ENCODE results near the gene GATAD2B. TPM values are rescaled to one million over a fixed set of nuclear protein-coding genes. Genes with fewer than 3 reads are reported as not detected.
"Not testable (repeated sequence)": the region's sequence is repeated elsewhere in the genome, so short reads cannot be mapped to it uniquely, and the experiment has no call there.

GATAD2B gene
- polyA plus RNA-seq, 3 donors = 1.1 to 11.0 (median 2.0) TPM

GRCh38 chr1:153786038-153786790, 136.6 kb downstream of the GATAD2B start:
- no peaks in the 10 kb centered on the region for H3K36me3 Mint-ChIP-seq
- Histone ChIP-seq H3K9ac (ENCODE audit: insufficient read depth, low read length, poor library complexity, severe bottlenecking) (no peak overlapping the region), H3K27me3 (ENCODE audit: control insufficient read depth in 2 of 2, insufficient read depth in 2 of 2, low read length in 2 of 2) (no peaks in the 10 kb centered on the region), H2AFZ (ENCODE audit: insufficient read depth, low read depth, low read length, poor library complexity, severe bottlenecking) (no peak overlapping the region), H3K36me3 (replicated peaks in 1 of 2; ENCODE audit: control insufficient read depth in 1 of 2, insufficient read depth in 2 of 2, low read length in 2 of 2) (no peaks in the 10 kb centered on the region), H4K20me1 (ENCODE audit: insufficient read depth, low read length) (no peaks in the 10 kb centered on the region), H3K79me2 (ENCODE audit: insufficient read depth, low read length) (no peaks in the 10 kb centered on the region), H3K9me3 (replicated peaks in 1 of 2; ENCODE audit: control insufficient read depth in 1 of 2, insufficient read depth in 1 of 2, low read length in 2 of 2) (no peaks in the 10 kb centered on the region), H3K27ac (ENCODE audit: low read depth in 1 of 2, low read length in 2 of 2) (no peak overlapping the region), H3K4me1 (ENCODE audit: control insufficient read depth in 1 of 2, insufficient read depth in 2 of 2, low read length in 2 of 2) (peaks cover 39 to 42% of the 10 kb centered on the region in 2 donors), H3K4me3 (replicated peaks in 1 of 3; ENCODE audit: low read depth in 2 of 3, low read length in 3 of 3) (no peak overlapping the region), H3K4me2 (replicated peaks; ENCODE audit: extremely low read depth, low read length, poor library complexity, severe bottlenecking) (no peak overlapping the region)
- no peak for DNase-seq
- no peak for TF ChIP-seq CTCF (IDR thresholded peaks at IDR 0.05)
- WGBS (ENCODE audit: insufficient coverage) = no CpG with 5 or more reads among the region's 4 CpGs
- intact Hi-C loops (cut with micrococcal nuclease) = no loop called here
- H3K4me3 Mint-ChIP-seq = no peak overlapping the region
- H3K27ac Mint-ChIP-seq = peak overlapping the region in 1 of 7 donors; percentile 20
- peaks cover 0 to 4% (median 2%) of the 10 kb centered on the region in 3 donors for H3K27me3 Mint-ChIP-seq (ENCODE audit: low read depth in 3 of 3)
- peaks cover 37% of the 10 kb centered on the region for H3K4me1 Mint-ChIP-seq
- H3K9me3 Mint-ChIP-seq = no peaks in the 10 kb centered on the region

- H3K9me3 Mint-ChIP-seq = no peaks in the 10 kb centered on the region
- peak; percentile 76 to 88 (median 87) for DNase-seq
- Histone ChIP-seq H3K27ac (ENCODE audit: low read depth in 1 of 2, low read length in 2 of 2) (peak overlapping the region; percentile 94 to 97), H3K9ac (ENCODE audit: insufficient read depth, low read length, poor library complexity, severe bottlenecking) (peak overlapping the region; percentile 94), H3K4me2 (replicated peaks; ENCODE audit: extremely low read depth, low read length, poor library complexity, severe bottlenecking) (peak overlapping the region; percentile 83), H3K36me3 (replicated peaks in 1 of 2; ENCODE audit: control insufficient read depth in 1 of 2, insufficient read depth in 2 of 2, low read length in 2 of 2) (peaks cover 16 to 20% of the 10 kb centered on the region in 2 donors), H3K4me3 (replicated peaks in 1 of 3; ENCODE audit: low read depth in 2 of 3, low read length in 3 of 3) (peak overlapping the region; percentile 60 to 81 (median 77)), H4K20me1 (ENCODE audit: insufficient read depth, low read length) (peaks cover 11% of the 10 kb centered on the region), H3K4me1 (ENCODE audit: control insufficient read depth in 1 of 2, insufficient read depth in 2 of 2, low read length in 2 of 2) (peaks cover 16 to 21% of the 10 kb centered on the region in 2 donors), H3K27me3 (ENCODE audit: control insufficient read depth in 2 of 2, insufficient read depth in 2 of 2, low read length in 2 of 2) (no peaks in the 10 kb centered on the region), H2AFZ (ENCODE audit: insufficient read depth, low read depth, low read length, poor library complexity, severe bottlenecking) (peak overlapping the region; percentile 75), H3K9me3 (replicated peaks in 1 of 2; ENCODE audit: control insufficient read depth in 1 of 2, insufficient read depth in 1 of 2, low read length in 2 of 2) (no peaks in the 10 kb centered on the region), H3K79me2 (ENCODE audit: insufficient read depth, low read length) (no peaks in the 10 kb centered on the region)
- peaks cover 0 to 2% (median 0%) of the 10 kb centered on the region in 3 donors for H3K27me3 Mint-ChIP-seq (ENCODE audit: low read depth in 3 of 3)
- H3K36me3 Mint-ChIP-seq = peaks cover 16 to 19% of the 10 kb centered on the region in 2 donors
- H3K27ac Mint-ChIP-seq = peak overlapping the region; percentile 91 to 97 (median 95)
- H3K4me3 Mint-ChIP-seq = peak overlapping the region; percentile 84 to 93
- peaks cover 20% of the 10 kb centered on the region for H3K4me1 Mint-ChIP-seq
- no peak for TF ChIP-seq CTCF (IDR thresholded peaks at IDR 0.05)
- intact Hi-C loops (cut with micrococcal nuclease) = loop anchor here in 1 of 2 donors (1.0 kb wide), 1 partner anchor 8 kb away; the partner anchor contains the start of gene SLC27A3
- WGBS (ENCODE audit: insufficient coverage) = under 1% methylated on average over 47 of the region's 61 CpGs
Observed at GRCh38 chr1:153783233-153784190, 139.3 kb downstream of the GATAD2B start.

GRCh38 chr1:153782648-153783047, 140.1 kb downstream of the GATAD2B start:
- not testable (repeated sequence) for H3K9me3 ChIP-seq (replicated peaks in 1 of 2; ENCODE audit: control insufficient read depth in 1 of 2, insufficient read depth in 1 of 2, low read length in 2 of 2); H3K9me3 Mint-ChIP-seq; H3K27me3 Mint-ChIP-seq (ENCODE audit: low read depth in 3 of 3); DNase-seq; H3K27me3 ChIP-seq (ENCODE audit: control insufficient read depth in 2 of 2, insufficient read depth in 2 of 2, low read length in 2 of 2); H3K79me2 ChIP-seq (ENCODE audit: insufficient read depth, low read length)
- intact Hi-C loops (cut with micrococcal nuclease) = loop anchor here in 1 of 2 donors (1.0 kb wide), 1 partner anchor 7 kb away; the partner anchor contains the start of gene SLC27A3
- Mint-ChIP-seq H3K4me3 (peak overlapping the region; percentile 84 to 93), H3K27ac (peak overlapping the region; percentile 66 to 96 (median 95)), H3K4me1 (peaks cover 25% of the 10 kb centered on the region), H3K36me3 (peaks cover 25 to 28% of the 10 kb centered on the region in 2 donors)
- peaks cover 20% of the 10 kb centered on the region for H4K20me1 ChIP-seq (ENCODE audit: insufficient read depth, low read length)
- peak overlapping the region; percentile 75 for H2AFZ ChIP-seq (ENCODE audit: insufficient read depth, low read depth, low read length, poor library complexity, severe bottlenecking)
- H3K4me1 ChIP-seq (ENCODE audit: control insufficient read depth in 1 of 2, insufficient read depth in 2 of 2, low read length in 2 of 2) = peaks cover 24 to 28% of the 10 kb centered on the region in 2 donors
- peak overlapping the region; percentile 94 to 97 for H3K27ac ChIP-seq (ENCODE audit: low read depth in 1 of 2, low read length in 2 of 2)
- peaks cover 23 to 29% of the 10 kb centered on the region in 2 donors for H3K36me3 ChIP-seq (replicated peaks in 1 of 2; ENCODE audit: control insufficient read depth in 1 of 2, insufficient read depth in 2 of 2, low read length in 2 of 2)
- peak overlapping the region in 2 of 3 experiments; percentile 77 to 81 for H3K4me3 ChIP-seq (replicated peaks in 1 of 3; ENCODE audit: low read depth in 2 of 3, low read length in 3 of 3)
- WGBS (ENCODE audit: insufficient coverage) = 100% methylated on average over 3 of the region's 8 CpGs
- peak overlapping the region; percentile 94 for H3K9ac ChIP-seq (ENCODE audit: insufficient read depth, low read length, poor library complexity, severe bottlenecking)
- H3K4me2 ChIP-seq (replicated peaks; ENCODE audit: extremely low read depth, low read length, poor library complexity, severe bottlenecking) = peak overlapping the region; percentile 83

Data from CD14-positive monocyte (primary cell).